OCI-LY7 (cell line): ENCODE data around the gene PUM2. TPM values are rescaled to one million over a fixed set of nuclear protein-coding genes. Genes with fewer than 3 reads are reported as not detected.

Experiments used
- BruUV-seq: library from RNA; stranded (reverse); fragments of 400-500 nt; replicated peaks from 2 replicates; lab custom pipeline; 2021; lab: Mats Ljungman, UMichigan
- CTCF ChIA-PET: fragments of 300-600 bp; sonication (Branson Sonifier 250); formaldehyde crosslinking; loops from one replicate; lab custom pipeline; 2022; ENCODE audit warnings: antibody characterized with exemption; ENCODE audit not compliant: unreplicated experiment; lab: Charles Lee
- POLR2A ChIA-PET: fragments of 300-600 bp; sonication (Branson Sonifier 250); formaldehyde crosslinking; loops from one replicate; lab custom pipeline; 2022; ENCODE audit warnings: antibody characterized with exemption; lab: Charles Lee
- DNase-seq: peaks from one replicate; pipeline ENCODE4 v3.0.0-alpha.2; 2015; ENCODE audit warnings: low spot score
- H2AFZ ChIP-seq: fragments of 200-600 bp; sonication (generic), shearing (Covaris generic); 2 replicates; pipeline ENCODE4 v1.6.1; 2014; ENCODE audit warnings: mild to moderate bottlenecking, antibody characterized with exemption, low read length, moderate library complexity
- H3K27ac ChIP-seq: fragments of 200-600 bp; sonication (generic); 2 replicates; pipeline ENCODE4 v1.5.1; 2014; ENCODE audit warnings: mixed run types, low read depth, mild to moderate bottlenecking, moderate library complexity, low read length, inconsistent platforms; ENCODE audit not compliant: poor library complexity, severe bottlenecking
- H3K36me3 ChIP-seq: fragments of 200-600 bp; sonication (generic); 2 replicates; pipeline ENCODE4 v1.6.1; 2014; ENCODE audit warnings: mild to moderate bottlenecking, antibody characterized with exemption, low read length, moderate library complexity, mixed read lengths; ENCODE audit not compliant: insufficient read depth
- H3K4me1 ChIP-seq: fragments of 200-600 bp; sonication (generic); 2 replicates; pipeline ENCODE4 v1.5.1; 2014; ENCODE audit warnings: mild to moderate bottlenecking, low read length; ENCODE audit not compliant: insufficient read depth, poor library complexity, severe bottlenecking
- H3K4me2 ChIP-seq: fragments of 200-600 bp; sonication (generic); 2 replicates; pipeline ENCODE4 v1.6.1; 2014; ENCODE audit warnings: mild to moderate bottlenecking, low read length
- H3K4me3 ChIP-seq: fragments of 200-600 bp; sonication (generic); 2 replicates; pipeline ENCODE4 v1.5.1; 2014; ENCODE audit warnings: mild to moderate bottlenecking, low read depth, low read length; ENCODE audit not compliant: poor library complexity, severe bottlenecking
- H3K79me2 ChIP-seq: fragments of 200-600 bp; sonication (generic); 2 replicates; pipeline ENCODE4 v1.6.1; 2016; ENCODE audit warnings: low read depth, mild to moderate bottlenecking, low read length, moderate library complexity, mixed read lengths; ENCODE audit not compliant: insufficient read depth
- H3K9me2 ChIP-seq: fragments of 200-600 bp; sonication (generic); 2 replicates; pipeline ENCODE4 v1.6.1; 2016; ENCODE audit warnings: mild to moderate bottlenecking, low read length, mixed read lengths; ENCODE audit not compliant: insufficient read depth
- H3K9me3 ChIP-seq: fragments of 200-600 bp; sonication (generic); 2 replicates; pipeline ENCODE4 v1.6.1; 2014; ENCODE audit warnings: mild to moderate bottlenecking, mixed run types, low read length, mixed read lengths
- H4K20me1 ChIP-seq: fragments of 200-600 bp; sonication (generic); 2 replicates; pipeline ENCODE4 v1.6.1; 2014; ENCODE audit warnings: mild to moderate bottlenecking, antibody characterized with exemption, low read length, moderate library complexity, mixed read lengths; ENCODE audit not compliant: insufficient read depth
- CTCF ChIP-seq: fragments of 200-600 bp; sonication (generic); conservative IDR thresholded peaks from 2 replicates; pipeline ENCODE4 v1.5.1; 2014; ENCODE audit warnings: mild to moderate bottlenecking, antibody characterized with exemption, low read length, moderate library complexity, mixed read lengths
- EZH2phosphoT487 ChIP-seq: fragments of 200-600 bp; sonication (generic); IDR thresholded peaks from 2 replicates; pipeline ENCODE4 v1.6.1; 2018; ENCODE audit warnings: low read depth, borderline replicate concordance, mild to moderate bottlenecking, mixed run types, antibody characterized with exemption, low read length, moderate library complexity, mixed read lengths
- intact Hi-C: fragments of 100-400 bp; cut with micrococcal nuclease; formaldehyde crosslinking; loops from one replicate; pipeline ENCODE4 v1.10.0; 2022; ENCODE audit not compliant: unreplicated experiment
- total RNA-seq, 2 experiments: library from RNA; depleted of rRNA in 1 of 2; stranded (reverse); fragments of >200 nt in 1 of 2; shearing (Covaris generic) in 1 of 2; gene quantifications; 2 replicates each; pipeline ENCODE4 v1.2.3, GENCODE V29; 2014 to 2022

PUM2 gene
- total RNA-seq, 2 experiments from 2014 or later: 48.2 to 122 TPM

- Histone ChIP-seq H3K27ac (no peak overlapping the region), H3K9me3 (no peaks in the 10 kb centered on the region), H3K4me1 (no peaks in the 10 kb centered on the region), H3K4me2 (no peak overlapping the region), H4K20me1 (peaks cover 6% of the 10 kb centered on the region), H3K4me3 (no peak overlapping the region), H2AFZ (no peak overlapping the region), H3K9me2 (no peaks in the 10 kb centered on the region), H3K79me2 (peaks cover 72% of the 10 kb centered on the region), H3K36me3 (peaks cover 98% of the 10 kb centered on the region)
- intact Hi-C loops: no loop called here
- ChIA-PET POLR2A (interaction anchor here (0.6 to 1.3 kb wide), 6 partner anchors 10 to 364 kb away, joined by 3 to 6 read pairs (median 4); no protein-coding TSS in a partner anchor), CTCF (no interaction called here)
- no peak for DNase-seq
- BruUV-seq: no TSS peak
- TF ChIP-seq CTCF (no peak), EZH2phosphoT487 (no peak)
Observed at GRCh38 chr2:20309001-20309400, 41.6 kb downstream of the PUM2 start.

- Histone ChIP-seq H3K4me2 (no peak overlapping the region), H3K36me3 (peaks cover 100% of the 10 kb centered on the region), H3K79me2 (peaks cover 77% of the 10 kb centered on the region), H3K4me3 (no peak overlapping the region), H3K9me2 (no peaks in the 10 kb centered on the region), H2AFZ (no peak overlapping the region), H3K27ac (no peak overlapping the region), H3K9me3 (no peaks in the 10 kb centered on the region), H4K20me1 (peaks cover 15% of the 10 kb centered on the region), H3K4me1 (no peaks in the 10 kb centered on the region)
- ChIA-PET POLR2A (interaction anchor here (1.0 to 1.5 kb wide), 3 partner anchors 19 to 35 kb away, joined by 3 to 4 read pairs (median 3); no protein-coding TSS in a partner anchor), CTCF (no interaction called here)
- intact Hi-C loops: no loop called here
- DNase-seq: no peak
- TF ChIP-seq EZH2phosphoT487 (no peak), CTCF (no peak)
- BruUV-seq: no TSS peak
Observed at GRCh38 chr2:20307311-20307710, 43.3 kb downstream of the PUM2 start.

GRCh38 chr2:20304411-20304810, 46.2 kb downstream of the PUM2 start:
- intact Hi-C loops: no loop called here
- H4K20me1 ChIP-seq: peaks cover 15% of the 10 kb centered on the region
- POLR2A ChIA-PET: interaction anchor here (0.6 to 1.6 kb wide), 8 partner anchors 10 to 374 kb away, joined by 3 to 5 read pairs (median 3); no protein-coding TSS in a partner anchor

More at GRCh38 chr2:20304411-20304810, 46.2 kb downstream of the PUM2 start:
- H3K79me2 ChIP-seq: peaks cover 69% of the 10 kb centered on the region
- BruUV-seq: no TSS peak
- no peaks in the 10 kb centered on the region for H3K4me1 ChIP-seq
- no peaks in the 10 kb centered on the region for H3K9me3 ChIP-seq
- no peak for DNase-seq
- H3K9me2 ChIP-seq: no peaks in the 10 kb centered on the region
- H3K36me3 ChIP-seq: peaks cover 99% of the 10 kb centered on the region
- no peak overlapping the region for H2AFZ ChIP-seq
- no peak overlapping the region for H3K4me2 ChIP-seq
- no peak for TF ChIP-seq CTCF
- TF ChIP-seq EZH2phosphoT487: no peak
- H3K27ac ChIP-seq: no peak overlapping the region
- H3K4me3 ChIP-seq: no peak overlapping the region
- CTCF ChIA-PET: no interaction called here
